ENCODE results near the gene AFAP1L1. TPM values are rescaled to one million over a fixed set of nuclear protein-coding genes. Genes with fewer than 3 reads are reported as not detected.

Gene AFAP1L1
- total and polyA plus RNA-seq, 2 donors (not counting 3 experiments of a cell fraction or from before 2014, with no cell fraction given): 7.9 to 73.2 TPM

DNA sequence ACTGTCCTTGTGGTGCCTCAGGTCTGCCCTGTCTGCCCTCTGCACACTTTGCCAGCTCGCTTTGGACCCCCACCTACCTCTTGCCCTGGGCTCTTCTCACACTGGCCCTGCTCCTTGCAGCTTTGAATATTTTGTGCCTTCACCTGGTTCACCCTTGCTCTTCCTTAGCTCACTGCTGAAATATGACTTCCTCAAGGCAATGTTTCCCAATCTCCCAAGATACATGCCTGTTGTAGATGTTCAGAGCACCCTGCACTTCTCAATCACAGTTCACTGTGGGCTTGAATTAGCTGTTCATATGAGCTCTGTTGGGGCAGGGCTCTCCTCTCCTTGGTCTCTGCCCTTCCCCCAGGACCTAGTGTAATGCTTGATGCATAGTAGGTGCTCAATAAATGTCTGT, 8.0 kb downstream of the AFAP1L1 start:
- H3K9me1 ChIP-seq (replicated peaks; ENCODE audit: control insufficient read depth, extremely low read depth, insufficient read depth, low read length): no peaks in the 10 kb centered on the region
- no peak overlapping the region for H3K9ac ChIP-seq (replicated peaks; ENCODE audit: extremely low read depth, insufficient read depth, low read length)
- no peaks in the 10 kb centered on the region for H3K9me3 ChIP-seq (replicated peaks; ENCODE audit: control insufficient read depth, insufficient read depth, low read length)
- no peaks in the 10 kb centered on the region for H3K36me3 ChIP-seq (ENCODE audit: control insufficient read depth in 2 of 2, extremely low read depth in 1 of 2, insufficient read depth in 2 of 2, low read length in 2 of 2)
- TF ChIP-seq, protein P1, sequence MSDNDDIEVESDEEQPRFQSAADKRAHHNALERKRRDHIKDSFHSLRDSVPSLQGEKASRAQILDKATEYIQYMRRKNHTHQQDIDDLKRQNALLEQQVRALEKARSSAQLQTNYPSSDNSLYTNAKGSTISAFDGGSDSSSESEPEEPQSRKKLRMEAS (IDR thresholded peaks at IDR 0.05; ENCODE audit: insufficient read depth, insufficient read length): no peak
- TF ChIP-seq MYC (IDR thresholded peaks at IDR 0.05; ENCODE audit: low read depth, low read length) (no peak), POLR2AphosphoS5 (IDR thresholded peaks at IDR 0.05; ENCODE audit: insufficient read depth, low read depth, low read length) (no peak), FOS (IDR thresholded peaks at IDR 0.05; ENCODE audit: borderline replicate concordance, insufficient read depth, low read length) (no peak), EZH2 (IDR thresholded peaks at IDR 0.05; ENCODE audit: borderline replicate concordance, low read depth, low read length, severe bottlenecking) (no peak), POLR2A (IDR thresholded peaks at IDR 0.05; ENCODE audit: low read depth, low read length) (no peak), GATA2 (IDR thresholded peaks at IDR 0.05; ENCODE audit: insufficient read depth, insufficient read length, low read depth, low read length) (no peak), JUN (IDR thresholded peaks at IDR 0.05; ENCODE audit: borderline replicate concordance, insufficient read depth, insufficient read length, low read depth) (no peak)
- TF ChIP-seq, protein P2, sequence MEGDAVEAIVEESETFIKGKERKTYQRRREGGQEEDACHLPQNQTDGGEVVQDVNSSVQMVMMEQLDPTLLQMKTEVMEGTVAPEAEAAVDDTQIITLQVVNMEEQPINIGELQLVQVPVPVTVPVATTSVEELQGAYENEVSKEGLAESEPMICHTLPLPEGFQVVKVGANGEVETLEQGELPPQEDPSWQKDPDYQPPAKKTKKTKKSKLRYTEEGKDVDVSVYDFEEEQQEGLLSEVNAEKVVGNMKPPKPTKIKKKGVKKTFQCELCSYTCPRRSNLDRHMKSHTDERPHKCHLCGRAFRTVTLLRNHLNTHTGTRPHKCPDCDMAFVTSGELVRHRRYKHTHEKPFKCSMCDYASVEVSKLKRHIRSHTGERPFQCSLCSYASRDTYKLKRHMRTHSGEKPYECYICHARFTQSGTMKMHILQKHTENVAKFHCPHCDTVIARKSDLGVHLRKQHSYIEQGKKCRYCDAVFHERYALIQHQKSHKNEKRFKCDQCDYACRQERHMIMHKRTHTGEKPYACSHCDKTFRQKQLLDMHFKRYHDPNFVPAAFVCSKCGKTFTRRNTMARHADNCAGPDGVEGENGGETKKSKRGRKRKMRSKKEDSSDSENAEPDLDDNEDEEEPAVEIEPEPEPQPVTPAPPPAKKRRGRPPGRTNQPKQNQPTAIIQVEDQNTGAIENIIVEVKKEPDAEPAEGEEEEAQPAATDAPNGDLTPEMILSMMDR (IDR thresholded peaks at IDR 0.05; ENCODE audit: extremely low read depth in 1 of 2, insufficient read depth in 1 of 2, low read depth in 1 of 2, low read length in 2 of 2): no peak
- no peaks in the 10 kb centered on the region for H3K27me3 ChIP-seq (ENCODE audit: control insufficient read depth in 2 of 2, insufficient read depth in 2 of 2, low read length in 2 of 2)
- FAIRE-seq (no peak), DNase-seq (ENCODE audit: low read depth, low spot score) (no peak)
- ChIA-PET CTCF (interaction anchor here (1.0 to 1.6 kb wide), 8 partner anchors 9 to 154 kb away, joined by 3 to 10 read pairs (median 4); no protein-coding TSS in a partner anchor), POLR2A (no interaction called here)
- dilution Hi-C loops (cut with MboI; ENCODE audit: extremely low pct_ligation_motif_present, low sequenced_read_pairs): no loop called here
- H3K4me2 ChIP-seq (ENCODE audit: insufficient read depth, low read length): no peak overlapping the region
- BruUV-seq (replicated peaks): no TSS peak
- H3K27ac ChIP-seq (ENCODE audit: insufficient read depth, low read depth, low read length): no peak overlapping the region
- peaks cover 4% of the 10 kb centered on the region for H3K4me1 ChIP-seq (ENCODE audit: control insufficient read depth, extremely low read depth, insufficient read depth, low read length)
- no peaks in the 10 kb centered on the region for H4K20me1 ChIP-seq (replicated peaks; ENCODE audit: control insufficient read depth, extremely low read depth, insufficient read depth, low read length)
- intact Hi-C loops (cut with micrococcal nuclease): no loop called here
- H3K79me2 ChIP-seq (ENCODE audit: control insufficient read depth, insufficient read depth, low read length): no peaks in the 10 kb centered on the region
- no peak overlapping the region for H3K4me3 ChIP-seq (replicated peaks in 1 of 3; ENCODE audit: insufficient read depth in 1 of 3, low read depth in 1 of 3, low read length in 3 of 3)
- H2AFZ ChIP-seq (ENCODE audit: low read depth, low read length): no peak overlapping the region
